WTC11 (cell line): ENCODE measurements around the gene DNAJC10. TPM values are rescaled to one million over a fixed set of nuclear protein-coding genes. Genes with fewer than 3 reads are reported as not detected.
A peak's percentile ranks its signal among the peaks of the same experiment; 100 is the strongest.

ENCODE experiments used
- AR ChIP-seq: fragments of 250-450 bp; sonication (Bioruptor Pico); IDR thresholded peaks from 2 replicates; pipeline ENCODE4 v1.9.0; 2021; ENCODE audit warnings: mild to moderate bottlenecking
- ARID4B ChIP-seq: sonication (generic); formaldehyde crosslinking; IDR thresholded peaks from 2 replicates; pipeline ENCODE4 v1.8.0; 2023; ENCODE audit warnings: missing genetic modification reagents, mild to moderate bottlenecking, borderline replicate concordance
- ATF6 ChIP-seq: sonication (generic); formaldehyde crosslinking; IDR thresholded peaks from 2 replicates; pipeline ENCODE4 v1.8.1; 2023; ENCODE audit warnings: mild to moderate bottlenecking, missing genetic modification reagents
- E2F1 ChIP-seq: sonication (generic); formaldehyde crosslinking; IDR thresholded peaks from 2 replicates; pipeline ENCODE4 v1.8.0; 2022; ENCODE audit warnings: mild to moderate bottlenecking, missing genetic modification reagents
- E2F5 ChIP-seq: sonication (generic); formaldehyde crosslinking; IDR thresholded peaks from 2 replicates; pipeline ENCODE4 v1.8.1; 2022; ENCODE audit warnings: mild to moderate bottlenecking, moderate library complexity, missing genetic modification reagents
- FOXK1 ChIP-seq: sonication (generic); formaldehyde crosslinking; IDR thresholded peaks from 2 replicates; pipeline ENCODE4 v1.8.0; 2022; ENCODE audit warnings: mild to moderate bottlenecking, moderate library complexity, missing genetic modification reagents
- GTF2I ChIP-seq: fragments of 250-450 bp; sonication (Bioruptor Pico); conservative IDR thresholded peaks from 2 replicates; pipeline ENCODE4 v1.4.0; 2021; ENCODE audit warnings: mild to moderate bottlenecking
- IRF2 ChIP-seq: sonication (generic); formaldehyde crosslinking; IDR thresholded peaks from 2 replicates; pipeline ENCODE4 v1.8.0; 2022; ENCODE audit warnings: low read depth, missing genetic modification reagents, borderline replicate concordance
- MYBL2 ChIP-seq: sonication (generic); formaldehyde crosslinking; IDR thresholded peaks from 2 replicates; pipeline ENCODE4 v1.8.1; 2023; ENCODE audit warnings: mild to moderate bottlenecking, moderate library complexity, missing genetic modification reagents
- NFYB ChIP-seq: sonication (generic); formaldehyde crosslinking; conservative IDR thresholded peaks from 2 replicates; pipeline ENCODE4 v1.8.0; 2022; ENCODE audit warnings: low read depth, missing genetic modification reagents
- NR1H2 ChIP-seq: sonication (generic); formaldehyde crosslinking; IDR thresholded peaks from 2 replicates; pipeline ENCODE4 v1.9.0; 2021; ENCODE audit warnings: mild to moderate bottlenecking, moderate library complexity, missing genetic modification reagents
- NR3C1 ChIP-seq: sonication (generic); formaldehyde crosslinking; conservative IDR thresholded peaks from 2 replicates; pipeline ENCODE4 v1.8.1; 2023; ENCODE audit warnings: low read depth, mild to moderate bottlenecking, missing genetic modification reagents
- PREB ChIP-seq: sonication (generic); formaldehyde crosslinking; IDR thresholded peaks from 2 replicates; pipeline ENCODE4 v1.8.1; 2022; ENCODE audit warnings: mild to moderate bottlenecking, missing genetic modification reagents, moderate library complexity, borderline replicate concordance
- STAT6 ChIP-seq: sonication (generic); formaldehyde crosslinking; conservative IDR thresholded peaks from 2 replicates; pipeline ENCODE4 v1.8.1; 2023; ENCODE audit warnings: mild to moderate bottlenecking, low read depth, missing genetic modification reagents, moderate library complexity
- USF2 ChIP-seq: sonication (generic); formaldehyde crosslinking; IDR thresholded peaks from 2 replicates; pipeline ENCODE4 v1.8.1; 2023; ENCODE audit warnings: mild to moderate bottlenecking, missing genetic modification reagents, moderate library complexity
- ZMAT4 ChIP-seq: fragments of 250-450 bp; sonication (Bioruptor Pico); IDR thresholded peaks from 2 replicates; pipeline ENCODE4 v1.9.0; 2021; ENCODE audit warnings: mild to moderate bottlenecking
- ZNF121 ChIP-seq: sonication (generic); formaldehyde crosslinking; IDR thresholded peaks from 2 replicates; pipeline ENCODE4 v1.8.0; 2023; ENCODE audit warnings: missing genetic modification reagents
- ZNF232 ChIP-seq: sonication (generic); formaldehyde crosslinking; IDR thresholded peaks from 2 replicates; pipeline ENCODE4 v1.8.0; 2022; ENCODE audit warnings: mild to moderate bottlenecking, missing genetic modification reagents
- ZNF263 ChIP-seq: sonication (generic); formaldehyde crosslinking; IDR thresholded peaks from 2 replicates; pipeline ENCODE4 v1.8.1; 2022; ENCODE audit warnings: low read depth, mild to moderate bottlenecking, moderate library complexity, missing genetic modification reagents
- ZNF396 ChIP-seq: fragments of 250-450 bp; sonication (Bioruptor Pico); IDR thresholded peaks from 2 replicates; pipeline ENCODE4 v1.8.0; 2021; ENCODE audit warnings: mild to moderate bottlenecking, moderate library complexity, borderline replicate concordance
- ZNF423 ChIP-seq: fragments of 250-450 bp; sonication (Bioruptor Pico); IDR thresholded peaks from 2 replicates; pipeline ENCODE4 v2.1.2; 2022; ENCODE audit warnings: mild to moderate bottlenecking, moderate library complexity
- total RNA-seq: library from RNA; stranded (reverse); gene quantifications from 3 replicates; pipeline ENCODE4 v1.2.3, GENCODE V29; 2021

The DNAJC10 gene
- total RNA-seq, 1 experiment from 2014 or later: 109 TPM

GRCh38 chr2:182715892-182716649 is at the start of gene DNAJC10 (continued):
- no peak for TF ChIP-seq STAT6 (CRISPR knock-in tag)
- TF ChIP-seq ZNF396 (CRISPR knock-in tag): no peak
- no peak for TF ChIP-seq ZNF121
- peak; percentile 90 for TF ChIP-seq MYBL2 (CRISPR knock-in tag)
- peak; percentile 43; the same call in 1 of the 2 replicates for TF ChIP-seq ZNF232 (CRISPR knock-in tag)
- TF ChIP-seq USF2 (CRISPR knock-in tag): no peak
- TF ChIP-seq PREB: 0 out of 2 replicates have a peak, but pooled peaks have one; percentile 74
- no peak for TF ChIP-seq ZMAT4
- no peak; the same call in 1 of the 2 replicates for TF ChIP-seq ZNF263
- TF ChIP-seq GTF2I (CRISPR knock-in tag): no peak
- no peak for TF ChIP-seq ATF6 (CRISPR knock-in tag)
- peak; percentile 96 for TF ChIP-seq ARID4B (CRISPR knock-in tag)
- TF ChIP-seq AR (CRISPR knock-in tag): no peak
- TF ChIP-seq NFYB: peak; percentile 21; the same call in 1 of the 2 replicates
- TF ChIP-seq NR1H2: no peak
- TF ChIP-seq ZNF423: peak; percentile 92
- no peak for TF ChIP-seq E2F1 (CRISPR knock-in tag)
- TF ChIP-seq FOXK1 (CRISPR knock-in tag): peak; percentile 90
- no peak for TF ChIP-seq NR3C1 (CRISPR knock-in tag)
- no peak for TF ChIP-seq IRF2 (CRISPR knock-in tag)
- peak; percentile 87 for TF ChIP-seq E2F5 (CRISPR knock-in tag)
